SK-N-SH treated with all-trans-retinoic acid at 6 μM for 48 hours (cell line): ENCODE measurements around the gene RITA1.

Experiments used
- ARNTL ChIP-seq: fragments of 450-650 bp; formaldehyde crosslinking; IDR thresholded peaks from 2 replicates; pipeline ENCODE4 v1.5.0; 2020; ENCODE audit warnings: low read depth, mild to moderate bottlenecking, moderate library complexity, borderline replicate concordance
- ESRRG ChIP-seq: fragments of 250-450 bp; sonication (Bioruptor Pico); IDR thresholded peaks from 2 replicates; pipeline ENCODE4 v1.6.1; 2021; ENCODE audit warnings: mild to moderate bottlenecking
- GLIS3 ChIP-seq: fragments of 250-450 bp; sonication (Bioruptor Pico); IDR thresholded peaks from 2 replicates; pipeline ENCODE4 v1.5.0; 2020; ENCODE audit warnings: mild to moderate bottlenecking, moderate library complexity
- ISL1 ChIP-seq: fragments of 250-450 bp; sonication (Bioruptor Pico); IDR thresholded peaks from 2 replicates; pipeline ENCODE4 v2.1.2; 2022; ENCODE audit warnings: mild to moderate bottlenecking, moderate library complexity
- POU6F1 ChIP-seq: fragments of 250-450 bp; sonication (Bioruptor Pico); IDR thresholded peaks from 2 replicates; pipeline ENCODE4 v1.8.0; 2021; ENCODE audit warnings: low read depth, mild to moderate bottlenecking, moderate library complexity, borderline replicate concordance
- PPARA ChIP-seq: fragments of 250-450 bp; sonication (Bioruptor Pico); IDR thresholded peaks from 2 replicates; pipeline ENCODE4 v1.5.0; 2020; ENCODE audit warnings: mild to moderate bottlenecking, borderline replicate concordance
- RARB ChIP-seq: fragments of 250-450 bp; sonication (Bioruptor Pico); IDR thresholded peaks from 2 replicates; pipeline ENCODE4 v1.8.0; 2021; ENCODE audit warnings: mild to moderate bottlenecking, moderate library complexity
- TCF4 ChIP-seq: fragments of 250-450 bp; sonication (Bioruptor Pico); IDR thresholded peaks from 2 replicates; pipeline ENCODE4 v1.8.0; 2021; ENCODE audit warnings: mild to moderate bottlenecking, moderate library complexity, borderline replicate concordance
- ZFP30 ChIP-seq: fragments of 450-650 bp; formaldehyde crosslinking; IDR thresholded peaks from 2 replicates; pipeline ENCODE4 v1.5.0; 2022; ENCODE audit warnings: mild to moderate bottlenecking, moderate library complexity
- ZNF565 ChIP-seq: fragments of 450-650 bp; formaldehyde crosslinking; conservative IDR thresholded peaks from 2 replicates; pipeline ENCODE4 v1.5.0; 2020; ENCODE audit warnings: low read depth, mild to moderate bottlenecking, moderate library complexity
- ZNF70 ChIP-seq: fragments of 450-650 bp; formaldehyde crosslinking; IDR thresholded peaks from 2 replicates; pipeline ENCODE4 v1.5.0; 2020; ENCODE audit warnings: mild to moderate bottlenecking, moderate library complexity
- TF ChIP-seq, protein P1 (sequence below): fragments of 250-450 bp; sonication (Bioruptor Pico); IDR thresholded peaks from 2 replicates; pipeline ENCODE4 v1.8.0; 2020; ENCODE audit warnings: mild to moderate bottlenecking, moderate library complexity, borderline replicate concordance
- TF ChIP-seq, protein P2 (sequence below): fragments of 250-450 bp; sonication (Bioruptor Pico); IDR thresholded peaks from 2 replicates; pipeline ENCODE4 v1.5.1; 2021; ENCODE audit warnings: mild to moderate bottlenecking, moderate library complexity

- TF ChIP-seq, protein P1, sequence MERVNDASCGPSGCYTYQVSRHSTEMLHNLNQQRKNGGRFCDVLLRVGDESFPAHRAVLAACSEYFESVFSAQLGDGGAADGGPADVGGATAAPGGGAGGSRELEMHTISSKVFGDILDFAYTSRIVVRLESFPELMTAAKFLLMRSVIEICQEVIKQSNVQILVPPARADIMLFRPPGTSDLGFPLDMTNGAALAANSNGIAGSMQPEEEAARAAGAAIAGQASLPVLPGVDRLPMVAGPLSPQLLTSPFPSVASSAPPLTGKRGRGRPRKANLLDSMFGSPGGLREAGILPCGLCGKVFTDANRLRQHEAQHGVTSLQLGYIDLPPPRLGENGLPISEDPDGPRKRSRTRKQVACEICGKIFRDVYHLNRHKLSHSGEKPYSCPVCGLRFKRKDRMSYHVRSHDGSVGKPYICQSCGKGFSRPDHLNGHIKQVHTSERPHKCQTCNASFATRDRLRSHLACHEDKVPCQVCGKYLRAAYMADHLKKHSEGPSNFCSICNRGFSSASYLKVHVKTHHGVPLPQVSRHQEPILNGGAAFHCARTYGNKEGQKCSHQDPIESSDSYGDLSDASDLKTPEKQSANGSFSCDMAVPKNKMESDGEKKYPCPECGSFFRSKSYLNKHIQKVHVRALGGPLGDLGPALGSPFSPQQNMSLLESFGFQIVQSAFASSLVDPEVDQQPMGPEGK (CRISPR knock-in tag) = no peak
- TF ChIP-seq ZNF70 (CRISPR knock-in tag) (no peak), ZFP30 (CRISPR knock-in tag) (no peak), RARB (CRISPR knock-in tag) (no peak), ESRRG (CRISPR knock-in tag) (no peak), TCF4 (CRISPR knock-in tag) (no peak), POU6F1 (CRISPR knock-in tag) (no peak), ISL1 (no peak), PPARA (CRISPR knock-in tag) (no peak), GLIS3 (CRISPR knock-in tag) (no peak), ARNTL (CRISPR knock-in tag) (no peak), ZNF565 (CRISPR knock-in tag) (no peak)
- TF ChIP-seq, protein P2, sequence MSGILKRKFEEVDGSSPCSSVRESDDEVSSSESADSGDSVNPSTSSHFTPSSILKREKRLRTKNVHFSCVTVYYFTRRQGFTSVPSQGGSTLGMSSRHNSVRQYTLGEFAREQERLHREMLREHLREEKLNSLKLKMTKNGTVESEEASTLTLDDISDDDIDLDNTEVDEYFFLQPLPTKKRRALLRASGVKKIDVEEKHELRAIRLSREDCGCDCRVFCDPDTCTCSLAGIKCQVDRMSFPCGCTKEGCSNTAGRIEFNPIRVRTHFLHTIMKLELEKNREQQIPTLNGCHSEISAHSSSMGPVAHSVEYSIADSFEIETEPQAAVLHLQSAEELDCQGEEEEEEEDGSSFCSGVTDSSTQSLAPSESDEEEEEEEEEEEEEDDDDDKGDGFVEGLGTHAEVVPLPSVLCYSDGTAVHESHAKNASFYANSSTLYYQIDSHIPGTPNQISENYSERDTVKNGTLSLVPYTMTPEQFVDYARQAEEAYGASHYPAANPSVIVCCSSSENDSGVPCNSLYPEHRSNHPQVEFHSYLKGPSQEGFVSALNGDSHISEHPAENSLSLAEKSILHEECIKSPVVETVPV (CRISPR knock-in tag) = no peak
These were observed 19.7 kb upstream of the RITA1 start for GRCh38 chr12:113165521-113166450.
